Measurements from ENCODE around the gene MEGF9.

MEGF9 gene

DNA sequence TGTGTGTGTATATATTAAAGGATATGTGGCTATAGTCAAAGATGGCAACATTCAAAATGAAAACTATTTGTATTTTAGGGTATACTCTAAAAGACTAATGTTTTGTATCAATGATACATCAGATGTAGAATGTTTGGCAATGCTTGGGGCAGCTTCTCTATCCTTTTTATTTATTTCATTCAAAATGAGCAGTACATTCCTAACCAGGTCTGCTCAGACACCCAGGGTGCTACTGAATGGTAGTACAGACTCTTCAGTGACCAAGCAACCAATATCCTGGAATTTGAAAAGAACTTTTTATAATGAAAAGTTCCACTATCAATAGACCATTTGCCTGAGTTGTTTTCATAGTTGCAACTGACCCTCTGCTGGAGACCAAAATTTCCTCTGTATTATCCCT lies 23.9 kb downstream of the MEGF9 start:
- no peaks in the 10 kb centered on the region for H3K27me3 ChIP-seq (ENCODE audit: low read depth, low read length)
- peaks cover 17% of the 10 kb centered on the region for H3K4me1 ChIP-seq (ENCODE audit: low read length)

DNA sequence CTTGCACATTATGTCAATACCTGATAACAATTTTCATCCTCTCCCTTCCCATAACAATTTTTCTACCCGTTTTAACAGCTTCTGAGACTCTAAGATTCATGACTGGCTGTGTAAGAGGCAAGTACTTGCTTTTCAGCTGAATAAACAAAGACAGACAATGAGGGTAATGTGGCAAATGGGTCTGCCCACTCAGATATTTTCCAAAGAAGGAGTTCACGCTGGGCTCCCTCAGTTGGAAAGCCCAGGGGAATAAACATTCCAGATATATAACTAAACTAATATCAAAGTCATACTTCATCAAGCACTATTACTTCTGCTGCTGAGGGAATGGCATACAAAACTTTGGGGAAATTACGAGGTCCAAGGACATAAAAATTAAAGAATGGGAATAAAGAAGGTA lies 24.4 kb downstream of the MEGF9 start:
- no peak overlapping the region for H2AFZ ChIP-seq (ENCODE audit: low read depth, low read length)
- H3K9ac ChIP-seq (ENCODE audit: low read length), result no peak overlapping the region
- no peaks in the 10 kb centered on the region for H3K9me3 ChIP-seq (ENCODE audit: insufficient read depth, low read length)
- TF ChIP-seq, protein P1, sequence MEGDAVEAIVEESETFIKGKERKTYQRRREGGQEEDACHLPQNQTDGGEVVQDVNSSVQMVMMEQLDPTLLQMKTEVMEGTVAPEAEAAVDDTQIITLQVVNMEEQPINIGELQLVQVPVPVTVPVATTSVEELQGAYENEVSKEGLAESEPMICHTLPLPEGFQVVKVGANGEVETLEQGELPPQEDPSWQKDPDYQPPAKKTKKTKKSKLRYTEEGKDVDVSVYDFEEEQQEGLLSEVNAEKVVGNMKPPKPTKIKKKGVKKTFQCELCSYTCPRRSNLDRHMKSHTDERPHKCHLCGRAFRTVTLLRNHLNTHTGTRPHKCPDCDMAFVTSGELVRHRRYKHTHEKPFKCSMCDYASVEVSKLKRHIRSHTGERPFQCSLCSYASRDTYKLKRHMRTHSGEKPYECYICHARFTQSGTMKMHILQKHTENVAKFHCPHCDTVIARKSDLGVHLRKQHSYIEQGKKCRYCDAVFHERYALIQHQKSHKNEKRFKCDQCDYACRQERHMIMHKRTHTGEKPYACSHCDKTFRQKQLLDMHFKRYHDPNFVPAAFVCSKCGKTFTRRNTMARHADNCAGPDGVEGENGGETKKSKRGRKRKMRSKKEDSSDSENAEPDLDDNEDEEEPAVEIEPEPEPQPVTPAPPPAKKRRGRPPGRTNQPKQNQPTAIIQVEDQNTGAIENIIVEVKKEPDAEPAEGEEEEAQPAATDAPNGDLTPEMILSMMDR (IDR thresholded peaks at IDR 0.05; ENCODE audit: low read depth, low read length), result no peak
- TF ChIP-seq EZH2phosphoT487 (IDR thresholded peaks at IDR 0.05; ENCODE audit: low read depth), result no peak
- H3K79me2 ChIP-seq (ENCODE audit: low read length), result no peaks in the 10 kb centered on the region
- H3K36me3 ChIP-seq (replicated peaks; ENCODE audit: low read depth, low read length), result no peaks in the 10 kb centered on the region
- H3K27me3 ChIP-seq (ENCODE audit: low read depth, low read length), result no peaks in the 10 kb centered on the region
- H4K20me1 ChIP-seq (ENCODE audit: insufficient read depth, low read length), result no peaks in the 10 kb centered on the region
- H3K4me2 ChIP-seq (ENCODE audit: low read length), result no peak overlapping the region
- peaks cover 17% of the 10 kb centered on the region for H3K4me1 ChIP-seq (ENCODE audit: low read length)
- no peak overlapping the region for H3K27ac ChIP-seq (ENCODE audit: low read length)
- H3K4me3 ChIP-seq (ENCODE audit: low read length), result no peak overlapping the region

More for the DNA sequence above, 23.9 kb downstream of the MEGF9 start:
- Histone ChIP-seq H3K9me3 (ENCODE audit: insufficient read depth, low read length) (no peaks in the 10 kb centered on the region), H4K20me1 (ENCODE audit: insufficient read depth, low read length) (no peaks in the 10 kb centered on the region), H3K27ac (ENCODE audit: low read length) (no peak overlapping the region), H3K4me2 (ENCODE audit: low read length) (no peak overlapping the region), H3K36me3 (replicated peaks; ENCODE audit: low read depth, low read length) (no peaks in the 10 kb centered on the region), H3K9ac (ENCODE audit: low read length) (no peak overlapping the region), H3K4me3 (ENCODE audit: low read length) (no peak overlapping the region), H3K79me2 (ENCODE audit: low read length) (no peaks in the 10 kb centered on the region), H2AFZ (ENCODE audit: low read depth, low read length) (no peak overlapping the region)
- TF ChIP-seq, protein P1 (IDR thresholded peaks at IDR 0.05; ENCODE audit: low read depth, low read length), result no peak
- TF ChIP-seq EZH2phosphoT487 (IDR thresholded peaks at IDR 0.05; ENCODE audit: low read depth), result no peak

DNA sequence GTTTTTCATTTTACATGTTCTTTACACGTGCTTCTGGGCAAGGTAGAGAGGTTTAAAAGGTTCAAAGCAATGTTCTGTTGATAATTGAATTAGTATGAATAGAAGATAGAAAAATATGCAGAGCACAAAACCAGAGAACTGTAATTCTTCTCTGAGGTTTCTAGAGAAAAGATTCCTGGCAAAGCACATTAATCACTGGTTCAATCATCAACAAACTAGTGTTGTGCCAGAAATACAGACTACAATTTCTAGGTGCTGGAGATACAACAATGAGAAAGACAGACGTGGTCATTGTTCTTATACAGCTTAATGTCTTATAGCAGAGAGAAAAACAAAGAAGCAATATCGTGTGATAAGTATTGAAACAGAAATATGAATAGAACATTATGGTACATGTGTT lies 25.5 kb downstream of the MEGF9 start:
- no peaks in the 10 kb centered on the region for H3K79me2 ChIP-seq (ENCODE audit: low read length)
- peaks cover 13% of the 10 kb centered on the region for H3K4me1 ChIP-seq (ENCODE audit: low read length)
- no peak overlapping the region for H3K9ac ChIP-seq (ENCODE audit: low read length)
- no peak overlapping the region for H3K27ac ChIP-seq (ENCODE audit: low read length)
- no peak overlapping the region for H2AFZ ChIP-seq (ENCODE audit: low read depth, low read length)
- no peaks in the 10 kb centered on the region for H3K27me3 ChIP-seq (ENCODE audit: low read depth, low read length)
- TF ChIP-seq, protein P1 (IDR thresholded peaks at IDR 0.05; ENCODE audit: low read depth, low read length), result no peak
- TF ChIP-seq EZH2phosphoT487 (IDR thresholded peaks at IDR 0.05; ENCODE audit: low read depth), result no peak
- no peaks in the 10 kb centered on the region for H4K20me1 ChIP-seq (ENCODE audit: insufficient read depth, low read length)
- no peaks in the 10 kb centered on the region for H3K36me3 ChIP-seq (replicated peaks; ENCODE audit: low read depth, low read length)
- no peak overlapping the region for H3K4me2 ChIP-seq (ENCODE audit: low read length)
- no peaks in the 10 kb centered on the region for H3K9me3 ChIP-seq (ENCODE audit: insufficient read depth, low read length)
- no peak overlapping the region for H3K4me3 ChIP-seq (ENCODE audit: low read length)

DNA sequence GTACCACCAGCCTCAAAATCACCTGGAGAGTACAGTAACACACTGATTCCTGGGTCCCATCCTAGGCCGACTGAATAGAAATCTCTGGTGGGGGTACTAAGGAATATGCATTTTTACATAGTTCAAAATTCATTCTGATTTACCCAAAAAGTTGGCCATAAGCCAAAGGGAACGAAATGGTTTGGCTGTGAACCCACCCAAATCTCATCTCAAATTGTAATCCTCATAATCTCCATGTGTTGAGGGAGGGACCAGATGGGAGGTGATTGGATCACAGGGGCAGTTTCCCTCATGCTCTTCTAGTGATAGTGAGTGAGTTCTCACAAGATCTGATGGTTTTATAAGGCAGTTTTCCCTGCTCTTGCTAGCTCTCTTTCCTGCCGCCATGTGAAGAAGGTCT lies 31.1 kb downstream of the MEGF9 start:
- peaks cover 12% of the 10 kb centered on the region for H3K4me1 ChIP-seq (ENCODE audit: low read length)
- no peaks in the 10 kb centered on the region for H3K79me2 ChIP-seq (ENCODE audit: low read length)
- H2AFZ ChIP-seq (ENCODE audit: low read depth, low read length), result no peak overlapping the region
- no peaks in the 10 kb centered on the region for H3K36me3 ChIP-seq (replicated peaks; ENCODE audit: low read depth, low read length)
- H3K9me3 ChIP-seq (ENCODE audit: insufficient read depth, low read length), result no peaks in the 10 kb centered on the region
- H3K27ac ChIP-seq (ENCODE audit: low read length), result no peak overlapping the region
- H3K4me3 ChIP-seq (ENCODE audit: low read length), result no peak overlapping the region
- no peak for TF ChIP-seq EZH2phosphoT487 (IDR thresholded peaks at IDR 0.05; ENCODE audit: low read depth)
- TF ChIP-seq, protein P1 (IDR thresholded peaks at IDR 0.05; ENCODE audit: low read depth, low read length), result no peak
- H4K20me1 ChIP-seq (ENCODE audit: insufficient read depth, low read length), result no peaks in the 10 kb centered on the region; the same call in 1 of the 2 replicates
- no peaks in the 10 kb centered on the region for H3K27me3 ChIP-seq (ENCODE audit: low read depth, low read length)
- H3K4me2 ChIP-seq (ENCODE audit: low read length), result no peak overlapping the region
- H3K9ac ChIP-seq (ENCODE audit: low read length), result no peak overlapping the region
